HCT116 (cell line): ENCODE measurements around the gene RNF220. TPM values are rescaled to one million over a fixed set of nuclear protein-coding genes. Genes with fewer than 3 reads are reported as not detected.

ENCODE experiments used
- ATAC-seq: fragments of 200-7000 bp; cut with Tn5 transposase; 2 replicates; pipeline ENCODE4 v1.9.1; 2020; ENCODE audit warnings: mild to moderate bottlenecking, moderate library complexity
- BruUV-seq: library from RNA; stranded (reverse); fragments of 400-500 nt; replicated peaks from 2 replicates; lab custom pipeline; 2021; lab: Mats Ljungman, UMichigan
- CTCF ChIA-PET: fragments of 300-600 bp; sonication (Branson Sonifier 250); formaldehyde crosslinking; loops from one replicate; lab custom pipeline; 2021; ENCODE audit warnings: antibody characterized with exemption; lab: Charles Lee
- POLR2A ChIA-PET: fragments of 300-600, 350-600 bp; sonication (Branson Sonifier 250); formaldehyde crosslinking; loops from one replicate; lab custom pipeline; 2021; ENCODE audit warnings: antibody characterized with exemption; lab: Charles Lee
- RAD21 ChIA-PET, 2 experiments: fragments of 300-600 bp; sonication (Branson Sonifier 250); formaldehyde crosslinking; loops; one replicate each; lab custom pipeline; 2023; ENCODE audit warnings: low total read pairs in 2 of 2; ENCODE audit not compliant: uncharacterized antibody in 2 of 2, unreplicated experiment in 2 of 2, low non-redundant PET in 1 of 2; lab: Charles Lee
- DNase-seq: peaks from one replicate; pipeline ENCODE4 v3.0.0-alpha.2; 2010; ENCODE audit warnings: low read depth, low spot score
- H2AFZ ChIP-seq: fragments of 200-600 bp; shearing (Covaris generic), sonication (generic); 2 replicates; pipeline ENCODE4 v1.6.1; 2017; ENCODE audit warnings: low read depth, mixed run types, mixed read lengths, antibody characterized with exemption, low read length; ENCODE audit not compliant: poor library complexity, severe bottlenecking
- H3K27ac ChIP-seq: 2 replicates; pipeline ENCODE4 v1.5.1; 2012; ENCODE audit warnings: low read depth, low read length
- H3K27me3 ChIP-seq: fragments of 200-600 bp; sonication (generic); 2 replicates; pipeline ENCODE4 v1.6.1; 2016; ENCODE audit warnings: mixed run types, low read length, mixed read lengths; ENCODE audit not compliant: insufficient read depth
- H3K36me3 ChIP-seq, 2 experiments: fragments of 200-500 bp in 1 of 2; fragments of 200-600 bp in 1 of 2; sonication (Bioruptor generic) in 1 of 2; sonication (generic) in 1 of 2; 2 replicates each; pipeline versions ENCODE4 v1.5.1 to v1.6.1; 2014 to 2016; ENCODE audit warnings: low read length in 2 of 2, inconsistent platforms in 1 of 2, mixed read lengths in 1 of 2, mixed run types in 1 of 2; ENCODE audit not compliant: insufficient read depth in 2 of 2, control insufficient read depth in 1 of 2
- H3K4me1 ChIP-seq, 2 experiments: fragments of 200-600 bp in 1 of 2; sonication (generic) in 1 of 2; 2 replicates each; pipeline versions ENCODE4 v1.5.1 to v1.6.1; 2012 to 2017; ENCODE audit warnings: low read length in 2 of 2, inconsistent platforms in 1 of 2, mild to moderate bottlenecking in 1 of 2, mixed read lengths in 1 of 2, mixed run types in 1 of 2, moderate library complexity in 1 of 2; ENCODE audit not compliant: insufficient read depth in 2 of 2, control insufficient read depth in 1 of 2
- H3K4me2 ChIP-seq: fragments of 200-600 bp; sonication (generic); 2 replicates; pipeline ENCODE4 v1.6.1; 2017; ENCODE audit warnings: mixed run types, low read length, mixed read lengths
- H3K4me3 ChIP-seq, 2 experiments: fragments of 200-600 bp in 1 of 2; sonication (generic) in 1 of 2; replicated peaks in 1 of 2; 2 replicates each; pipeline ENCODE4 v1.5.1; 2011 to 2016; ENCODE audit warnings: low read length in 2 of 2, control low read depth in 1 of 2, low read depth in 1 of 2, mild to moderate bottlenecking in 1 of 2, mixed read lengths in 1 of 2, mixed run types in 1 of 2
- H3K79me2 ChIP-seq: fragments of 200-600 bp; sonication (generic); 2 replicates; pipeline ENCODE4 v1.6.1; 2017; ENCODE audit warnings: mild to moderate bottlenecking, mixed run types, low read length, moderate library complexity, mixed read lengths; ENCODE audit not compliant: insufficient read depth
- H3K9ac ChIP-seq: fragments of 200-600 bp; sonication (generic); 2 replicates; pipeline ENCODE4 v1.6.1; 2016; ENCODE audit warnings: low read length, mixed read lengths
- H3K9me2 ChIP-seq: fragments of 200-600 bp; sonication (generic), shearing (Covaris generic); 2 replicates; pipeline ENCODE4 v1.6.1; 2017; ENCODE audit warnings: mixed run types, mild to moderate bottlenecking, moderate library complexity; ENCODE audit not compliant: insufficient read depth
- H3K9me3 ChIP-seq, 2 experiments: fragments of 200-500 bp in 1 of 2; fragments of 200-600 bp in 1 of 2; sonication (Bioruptor generic) in 1 of 2; sonication (generic) in 1 of 2; 2 replicates each; pipeline ENCODE4 v1.6.1; 2014 to 2017; ENCODE audit warnings: low read length in 2 of 2, mixed read lengths in 2 of 2, inconsistent platforms in 1 of 2, low read depth in 1 of 2, mild to moderate bottlenecking in 1 of 2, mixed run types in 1 of 2, moderate library complexity in 1 of 2; ENCODE audit not compliant: control insufficient read depth in 1 of 2, insufficient read depth in 1 of 2
- H4K20me1 ChIP-seq: fragments of 200-600 bp; sonication (generic), shearing (Covaris generic); 2 replicates; pipeline ENCODE4 v1.6.1; 2017; ENCODE audit warnings: mixed run types, mild to moderate bottlenecking, moderate library complexity; ENCODE audit not compliant: insufficient read depth
- ATF3 ChIP-seq: IDR thresholded peaks from 2 replicates; pipeline ENCODE4 v1.6.1; 2012
- CEBPB ChIP-seq: IDR thresholded peaks from 2 replicates; pipeline ENCODE4 v1.6.1; 2012; ENCODE audit warnings: low read depth
- CTCF ChIP-seq, 3 experiments: fragments of 200-600 bp in 1 of 3; sonication (generic) in 1 of 3; IDR thresholded peaks in 2 of 3; conservative IDR thresholded peaks in 1 of 3; 2 replicates each; pipeline ENCODE4 v1.5.1; 2012 to 2017; ENCODE audit warnings: low read depth in 2 of 3, low read length in 2 of 3, antibody characterized with exemption in 1 of 3, borderline replicate concordance in 1 of 3, control low read depth in 1 of 3, mild to moderate bottlenecking in 1 of 3, mixed read lengths in 1 of 3, mixed run types in 1 of 3, moderate library complexity in 1 of 3; ENCODE audit not compliant: insufficient read depth in 1 of 3
- ELF1 ChIP-seq: IDR thresholded peaks from 2 replicates; pipeline ENCODE4 v1.6.1; 2012; ENCODE audit warnings: low read depth, borderline replicate concordance
- EZH2 ChIP-seq: fragments of 200-600 bp; sonication (generic); IDR thresholded peaks from 2 replicates; pipeline ENCODE4 v1.6.1; 2017; ENCODE audit warnings: antibody characterized with exemption, mixed run types
- FOSL1 ChIP-seq: IDR thresholded peaks from 2 replicates; pipeline ENCODE4 v1.6.1; 2012; ENCODE audit warnings: low read depth
- JUND ChIP-seq: IDR thresholded peaks from 2 replicates; pipeline ENCODE4 v1.6.1; 2012
- POLR2AphosphoS5 ChIP-seq: IDR thresholded peaks from 2 replicates; pipeline ENCODE4 v1.6.1; 2011; ENCODE audit warnings: mild to moderate bottlenecking, low read depth, low read length, moderate library complexity
- RAD21 ChIP-seq: IDR thresholded peaks from 2 replicates; pipeline ENCODE4 v1.6.1; 2012; ENCODE audit warnings: low read depth, mild to moderate bottlenecking
- REST ChIP-seq: IDR thresholded peaks from 2 replicates; pipeline ENCODE4 v1.6.1; 2012; ENCODE audit warnings: low read depth
- SIN3A ChIP-seq: IDR thresholded peaks from 2 replicates; pipeline ENCODE4 v1.6.1; 2012; ENCODE audit warnings: low read depth
- TCF7L2 ChIP-seq: IDR thresholded peaks from 2 replicates; pipeline ENCODE4 v1.7.0; 2011; ENCODE audit warnings: borderline replicate concordance, inconsistent platforms; ENCODE audit not compliant: insufficient read depth, insufficient read length; ENCODE audit errors: extremely low read depth
- YY1 ChIP-seq: IDR thresholded peaks from 2 replicates; pipeline ENCODE4 v1.6.1; 2011; ENCODE audit warnings: low read length, low read depth, moderate library complexity, mild to moderate bottlenecking; ENCODE audit not compliant: insufficient replicate concordance; ENCODE audit errors: extremely low read depth
- ZBTB33 ChIP-seq: IDR thresholded peaks from 2 replicates; pipeline ENCODE4 v1.6.1; 2011; ENCODE audit warnings: mild to moderate bottlenecking, low read length, moderate library complexity; ENCODE audit not compliant: insufficient replicate concordance; ENCODE audit errors: extremely low read depth
- ZFX ChIP-seq: fragments of 450-650 bp; IDR thresholded peaks from 2 replicates; pipeline ENCODE4 v1.6.1; 2017
- intact Hi-C: fragments of 100-400 bp; cut with micrococcal nuclease; formaldehyde crosslinking; loops from 2 replicates; pipeline ENCODE4 v1.10.0; 2022
- total RNA-seq: library from RNA; stranded (reverse); gene quantifications from one replicate; pipeline ENCODE4 v1.2.1, GENCODE V29; 2021; ENCODE audit not compliant: unreplicated experiment

RNF220 gene
- total RNA-seq, 1 experiment from 2014 or later: 84.5 TPM

GRCh38 chr1:44684525-44684924 is 279.5 kb downstream of the RNF220 start:
- Histone ChIP-seq H3K4me1 (peaks cover 13 to 14% of the 10 kb centered on the region in 2 experiments), H3K4me3 (no peak overlapping the region), H2AFZ (no peak overlapping the region), H3K79me2 (no peaks in the 10 kb centered on the region), H3K27me3 (no peaks in the 10 kb centered on the region), H3K36me3 (no peaks in the 10 kb centered on the region), H3K27ac (no peak overlapping the region), H3K4me2 (no peak overlapping the region)
- DNase-seq (no peak), ATAC-seq (no peak)
- POLR2A ChIA-PET: interaction anchor here (0.7 to 1.1 kb wide), 2 partner anchors 10 kb away, joined by 3 to 4 read pairs; partner anchors contain the start of genes ARMH1 and TMEM53
- intact Hi-C loops: no loop called here
- BruUV-seq: no TSS peak
- TF ChIP-seq RAD21: no peak
- no peak for TF ChIP-seq FOSL1
- TF ChIP-seq CTCF (IDR thresholded peaks at IDR 0.05 in 2 of 3, conservative IDR thresholded peaks at IDR 0.05 in 1 of 3; ENCODE audit: borderline replicate concordance in 1 of 3, insufficient read depth in 1 of 3, low read depth in 2 of 3, low read length in 2 of 3): no peak
- TF ChIP-seq ELF1: no peak
- TF ChIP-seq CEBPB: no peak
- no peak for TF ChIP-seq ZBTB33
- TF ChIP-seq POLR2AphosphoS5: no peak
- TF ChIP-seq JUND: no peak
- TF ChIP-seq ATF3: no peak
- no peak for TF ChIP-seq ZFX
- TF ChIP-seq SIN3A: no peak
- no peak for TF ChIP-seq YY1
- TF ChIP-seq EZH2: no peak
- no peak for TF ChIP-seq REST
- no peak for TF ChIP-seq TCF7L2
- TF ChIP-seq, all 23 proteins: peak for 0
- H3K9ac ChIP-seq: no peak overlapping the region
- no peaks in the 10 kb centered on the region for H3K9me2 ChIP-seq
- ChIA-PET RAD21 (no interaction called here), CTCF (no interaction called here)
- no peaks in the 10 kb centered on the region for H3K9me3 ChIP-seq
- H4K20me1 ChIP-seq: no peaks in the 10 kb centered on the region
